WTC11 (cell line): Measurements from ENCODE around the gene RGL3. TPM values are rescaled to one million over a fixed set of nuclear protein-coding genes. Genes with fewer than 3 reads are reported as not detected.
A peak's percentile ranks its signal among the peaks of the same experiment; 100 is the strongest.

Experiments used
- ATAC-seq: fragments of 200-7000 bp; cut with Tn5 transposase; 2 replicates; pipeline ENCODE4 v1.10.0; 2021; ENCODE audit warnings: mild to moderate bottlenecking, moderate library complexity
- CTCF ChIA-PET: fragments of 300-600 bp; sonication (Branson Sonifier 250); formaldehyde crosslinking; loops from one replicate; lab custom pipeline; 2021; ENCODE audit warnings: antibody characterized with exemption; lab: Charles Lee
- POLR2A ChIA-PET: fragments of 350-600 bp; sonication (Branson Sonifier 250); formaldehyde crosslinking; loops from one replicate; lab custom pipeline; 2021; ENCODE audit warnings: antibody characterized with exemption; lab: Charles Lee
- DNase-seq: peaks from one replicate; pipeline ENCODE4 v3.0.0; 2021; ENCODE audit warnings: low spot score
- H3K27ac Mint-ChIP-seq: 2 replicates; pipeline ENCODE4 v1.8.0; 2021; ENCODE audit warnings: mixed read lengths
- H3K27me3 Mint-ChIP-seq: 2 replicates; pipeline ENCODE4 v1.8.0; 2021; ENCODE audit warnings: low read depth, mild to moderate bottlenecking, moderate library complexity, mixed read lengths
- H3K36me3 Mint-ChIP-seq: 2 replicates; pipeline ENCODE4 v1.8.0; 2021; ENCODE audit warnings: mixed read lengths
- H3K4me1 Mint-ChIP-seq: 2 replicates; pipeline ENCODE4 v1.8.0; 2022; ENCODE audit warnings: mixed read lengths
- H3K4me3 Mint-ChIP-seq: 2 replicates; pipeline ENCODE4 v1.8.0; 2021; ENCODE audit warnings: mild to moderate bottlenecking, moderate library complexity, mixed read lengths
- H3K9me3 Mint-ChIP-seq: 2 replicates; pipeline ENCODE4 v1.8.0; 2021; ENCODE audit warnings: mixed read lengths
- AR ChIP-seq: fragments of 250-450 bp; sonication (Bioruptor Pico); IDR thresholded peaks from 2 replicates; pipeline ENCODE4 v1.9.0; 2021; ENCODE audit warnings: mild to moderate bottlenecking
- CREB1 ChIP-seq: sonication (generic); formaldehyde crosslinking; IDR thresholded peaks from 2 replicates; pipeline ENCODE4 v1.8.0; 2023; ENCODE audit warnings: mild to moderate bottlenecking, missing genetic modification reagents
- ERG ChIP-seq: fragments of 250-450 bp; sonication (Bioruptor Pico); IDR thresholded peaks from 2 replicates; pipeline ENCODE4 v1.8.0; 2021; ENCODE audit warnings: mild to moderate bottlenecking
- ETV6 ChIP-seq: sonication (generic); formaldehyde crosslinking; IDR thresholded peaks from 2 replicates; pipeline ENCODE4 v1.8.1; 2022; ENCODE audit warnings: mild to moderate bottlenecking, missing genetic modification reagents
- GABPB1 ChIP-seq: sonication (generic); formaldehyde crosslinking; IDR thresholded peaks from 2 replicates; pipeline ENCODE4 v1.8.1; 2023; ENCODE audit warnings: mild to moderate bottlenecking, missing genetic modification reagents
- GTF2I ChIP-seq: fragments of 250-450 bp; sonication (Bioruptor Pico); conservative IDR thresholded peaks from 2 replicates; pipeline ENCODE4 v1.4.0; 2021; ENCODE audit warnings: mild to moderate bottlenecking
- MLX ChIP-seq: sonication (generic); formaldehyde crosslinking; IDR thresholded peaks from 2 replicates; pipeline ENCODE4 v1.8.1; 2023; ENCODE audit warnings: mild to moderate bottlenecking, missing genetic modification reagents, moderate library complexity
- OVOL2 ChIP-seq: fragments of 250-450 bp; sonication (Bioruptor Pico); IDR thresholded peaks from 2 replicates; pipeline ENCODE4 v1.9.0; 2021; ENCODE audit warnings: mild to moderate bottlenecking, borderline replicate concordance
- PRDM15 ChIP-seq: sonication (generic); formaldehyde crosslinking; IDR thresholded peaks from 2 replicates; pipeline ENCODE4 v1.8.0; 2022; ENCODE audit warnings: missing genetic modification reagents
- SMAD3 ChIP-seq: sonication (generic); formaldehyde crosslinking; IDR thresholded peaks from 2 replicates; pipeline ENCODE4 v1.8.0; 2022; ENCODE audit warnings: missing genetic modification reagents, mild to moderate bottlenecking, borderline replicate concordance
- SOX15 ChIP-seq: fragments of 250-450 bp; sonication (Bioruptor Pico); IDR thresholded peaks from 2 replicates; pipeline ENCODE4 v1.9.0; 2021; ENCODE audit warnings: mild to moderate bottlenecking
- TEAD4 ChIP-seq: sonication (generic); formaldehyde crosslinking; IDR thresholded peaks from 2 replicates; pipeline ENCODE4 v1.8.0; 2022; ENCODE audit warnings: mild to moderate bottlenecking, missing genetic modification reagents
- ZNF138 ChIP-seq: sonication (generic); formaldehyde crosslinking; conservative IDR thresholded peaks from 2 replicates; pipeline ENCODE4 v1.8.1; 2022; ENCODE audit warnings: mild to moderate bottlenecking, moderate library complexity, missing genetic modification reagents
- ZNF396 ChIP-seq: fragments of 250-450 bp; sonication (Bioruptor Pico); IDR thresholded peaks from 2 replicates; pipeline ENCODE4 v1.8.0; 2021; ENCODE audit warnings: mild to moderate bottlenecking, moderate library complexity, borderline replicate concordance
- total RNA-seq: library from RNA; stranded (reverse); gene quantifications from 3 replicates; pipeline ENCODE4 v1.2.3, GENCODE V29; 2021
- TF ChIP-seq, protein P1 (sequence below): sonication (generic); formaldehyde crosslinking; IDR thresholded peaks from 2 replicates; pipeline ENCODE4 v1.8.0; 2022; ENCODE audit warnings: mild to moderate bottlenecking, missing genetic modification reagents
- TF ChIP-seq, protein P2 (sequence below): sonication (generic); formaldehyde crosslinking; IDR thresholded peaks from 2 replicates; pipeline ENCODE4 v1.8.0; 2023; ENCODE audit warnings: missing genetic modification reagents

Gene RGL3
- total RNA-seq, 1 experiment from 2014 or later, result 69.0 TPM

GRCh38 chr19:11450570-11451326 lies 31.6 kb upstream of the RGL3 start:
- ChIA-PET POLR2A (no interaction called here), CTCF (interaction anchor here (1.0 to 1.7 kb wide), 3 partner anchors 11 to 32 kb away, joined by 3 to 8 read pairs (median 4); partner anchors contain the start of genes ODAD3 and PRKCSH)
- H3K27ac Mint-ChIP-seq, result peak overlapping the region; percentile 85
- ATAC-seq, result 0 out of 2 replicates have a peak, but pooled peaks have one; percentile 5
- H3K4me1 Mint-ChIP-seq, result peaks cover 25% of the 10 kb centered on the region
- TF ChIP-seq GABPB1 (CRISPR knock-in tag) (no peak), CREB1 (no peak), MLX (CRISPR knock-in tag) (no peak), OVOL2 (CRISPR knock-in tag) (no peak), SMAD3 (CRISPR knock-in tag) (no peak), ZNF396 (no peak), GTF2I (CRISPR knock-in tag) (no peak), ERG (no peak), ETV6 (CRISPR knock-in tag) (no peak), ZNF138 (no peak), PRDM15 (CRISPR knock-in tag) (no peak), AR (CRISPR knock-in tag) (no peak), TEAD4 (no peak), SOX15 (CRISPR knock-in tag) (no peak)
- TF ChIP-seq, protein P1, sequence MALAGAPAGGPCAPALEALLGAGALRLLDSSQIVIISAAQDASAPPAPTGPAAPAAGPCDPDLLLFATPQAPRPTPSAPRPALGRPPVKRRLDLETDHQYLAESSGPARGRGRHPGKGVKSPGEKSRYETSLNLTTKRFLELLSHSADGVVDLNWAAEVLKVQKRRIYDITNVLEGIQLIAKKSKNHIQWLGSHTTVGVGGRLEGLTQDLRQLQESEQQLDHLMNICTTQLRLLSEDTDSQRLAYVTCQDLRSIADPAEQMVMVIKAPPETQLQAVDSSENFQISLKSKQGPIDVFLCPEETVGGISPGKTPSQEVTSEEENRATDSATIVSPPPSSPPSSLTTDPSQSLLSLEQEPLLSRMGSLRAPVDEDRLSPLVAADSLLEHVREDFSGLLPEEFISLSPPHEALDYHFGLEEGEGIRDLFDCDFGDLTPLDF (CRISPR knock-in tag), result no peak
- TF ChIP-seq, protein P2, sequence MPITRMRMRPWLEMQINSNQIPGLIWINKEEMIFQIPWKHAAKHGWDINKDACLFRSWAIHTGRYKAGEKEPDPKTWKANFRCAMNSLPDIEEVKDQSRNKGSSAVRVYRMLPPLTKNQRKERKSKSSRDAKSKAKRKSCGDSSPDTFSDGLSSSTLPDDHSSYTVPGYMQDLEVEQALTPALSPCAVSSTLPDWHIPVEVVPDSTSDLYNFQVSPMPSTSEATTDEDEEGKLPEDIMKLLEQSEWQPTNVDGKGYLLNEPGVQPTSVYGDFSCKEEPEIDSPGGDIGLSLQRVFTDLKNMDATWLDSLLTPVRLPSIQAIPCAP, result no peak
- H3K27me3 Mint-ChIP-seq, result no peaks in the 10 kb centered on the region; the same call in 1 of the 2 replicates
- no peak for DNase-seq
- no peak overlapping the region for H3K4me3 Mint-ChIP-seq
- H3K36me3 Mint-ChIP-seq, result peaks cover 2% of the 10 kb centered on the region; the same call in 1 of the 2 replicates
- no peaks in the 10 kb centered on the region for H3K9me3 Mint-ChIP-seq
